Stimulated activated naive CD8-positive, alpha-beta T cell treated with anti-CD3 and anti-CD28 coated beads, Interleukin-15, Interleukin-2, amounts not matched to agents 100 U/mL and 50 U/mL, for 24 hours (primary cell): ENCODE results near the gene PERM1.
A peak's percentile ranks its signal among the peaks of the same experiment; 100 is the strongest.
"Not testable (repeated sequence)": the region's sequence is repeated elsewhere in the genome, so short reads cannot be mapped to it uniquely, and the experiment has no call there.

Source experiments
- ATAC-seq: fragments of 150-1000 bp; cut with Tn5 transposase; one replicate; pipeline ENCODE4 v1.10.0; 2021
- DNase-seq: peaks from one replicate; pipeline ENCODE4 v3.0.0; 2021

Gene PERM1

GRCh38 chr1:947958-948357 is 33.9 kb downstream of the PERM1 start:
- ATAC-seq (no peak), DNase-seq (no peak)

DNA sequence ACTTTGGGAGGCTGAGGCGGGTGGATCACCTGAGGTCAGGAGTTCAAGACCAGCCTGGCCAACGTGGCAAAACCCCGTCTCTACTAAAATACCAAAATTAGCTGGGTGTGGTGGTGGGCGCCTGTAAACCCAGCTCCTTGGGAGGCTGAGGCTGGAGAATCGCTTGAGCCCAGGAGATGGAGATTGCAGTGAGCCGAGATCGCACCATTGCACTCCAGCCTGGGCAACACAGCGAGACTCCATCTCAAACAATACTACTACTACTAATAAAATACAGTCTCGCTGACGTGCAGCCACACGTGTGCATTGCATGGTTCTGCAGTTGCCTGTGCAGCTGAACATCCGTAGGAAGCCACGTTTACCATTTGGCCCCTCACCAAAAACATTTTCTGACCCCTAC is 35.1 kb downstream of the PERM1 start:
- not testable (repeated sequence) for DNase-seq, ATAC-seq

GRCh38 chr1:945688-946556 is 36.0 kb downstream of the PERM1 start:
- ATAC-seq (no peak), DNase-seq (no peak)

DNA sequence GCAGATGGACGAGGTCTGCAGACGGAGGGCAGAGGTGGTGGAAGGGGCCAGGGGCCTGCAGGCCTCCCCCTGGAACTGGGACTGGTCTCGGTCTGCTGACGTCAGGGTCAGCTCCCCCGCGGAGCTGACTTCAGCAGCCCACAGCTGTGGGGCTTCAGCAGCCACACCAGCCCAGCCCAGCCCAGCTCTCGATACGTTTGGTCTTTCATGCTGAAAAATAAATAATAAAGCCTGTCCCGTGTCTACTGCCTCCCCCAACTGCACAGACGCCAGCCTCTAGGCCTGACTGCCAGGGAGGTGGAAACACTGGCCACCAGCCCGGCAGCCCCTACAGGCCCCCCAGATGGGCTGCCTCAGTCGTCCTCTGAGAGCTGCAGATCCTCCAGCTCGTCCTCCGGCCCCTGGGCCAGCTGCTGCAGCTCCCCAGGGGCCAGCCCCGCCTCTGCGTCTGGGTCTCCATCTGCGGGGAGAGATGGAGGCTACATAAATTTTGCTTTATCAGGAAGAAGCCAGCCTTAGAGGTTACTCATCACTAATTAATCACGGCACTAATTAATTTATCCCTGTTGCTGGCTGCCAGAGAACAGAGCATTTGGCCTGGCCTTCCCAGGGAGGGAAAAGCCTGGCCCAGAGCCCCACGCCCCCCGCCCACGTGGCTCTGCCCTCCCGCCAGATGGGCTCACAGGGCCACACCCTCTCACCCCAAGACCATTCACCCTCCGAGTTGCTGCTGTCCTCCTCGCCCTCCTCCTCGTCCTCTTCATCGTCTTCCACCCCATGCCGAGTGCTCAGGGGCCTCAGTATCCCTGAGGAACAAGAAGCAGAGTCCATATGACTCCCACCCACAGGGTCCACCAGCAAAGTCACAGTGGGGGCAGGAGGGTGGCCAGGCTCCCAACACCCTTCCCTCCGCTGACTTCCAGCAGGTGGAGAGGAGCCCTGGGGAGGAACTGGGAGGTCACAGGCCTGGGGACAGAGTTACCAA is 37.3 kb downstream of the PERM1 start:
- DNase-seq = no peak

GRCh38 chr1:943545-944340 is 38.1 kb downstream of the PERM1 start:
- DNase-seq (no peak), ATAC-seq (no peak)

More for the DNA sequence above, 37.3 kb downstream of the PERM1 start:
- no peak for ATAC-seq

DNA sequence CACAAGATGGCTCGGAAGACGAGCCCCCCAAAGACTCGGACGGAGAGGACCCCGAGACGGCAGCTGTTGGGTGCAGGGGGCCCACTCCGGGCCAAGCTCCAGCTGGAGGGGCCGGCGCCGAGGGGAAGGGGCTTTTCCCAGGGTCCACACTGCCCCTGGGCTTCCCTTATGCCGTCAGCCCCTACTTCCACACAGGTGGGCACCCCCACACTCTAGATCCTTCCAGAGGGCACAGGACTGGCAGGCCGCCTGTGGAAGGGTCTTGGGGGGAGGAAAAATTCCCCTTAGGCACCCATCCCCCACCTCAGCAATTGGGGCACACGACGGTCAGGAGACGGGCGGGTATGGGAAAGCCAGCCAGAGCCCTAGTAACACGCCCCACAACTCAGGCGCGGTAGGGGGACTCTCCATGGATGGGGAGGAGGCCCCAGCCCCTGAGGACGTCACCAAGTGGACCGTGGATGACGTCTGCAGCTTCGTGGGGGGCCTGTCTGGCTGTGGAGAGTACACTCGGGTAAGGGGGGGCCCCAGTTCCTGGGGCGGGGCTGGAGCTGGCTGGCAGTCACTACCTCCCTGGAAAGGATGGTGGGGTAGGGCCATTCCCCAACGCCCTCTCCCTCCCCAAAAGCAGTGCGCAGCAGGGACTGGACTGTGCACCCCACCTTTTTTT is 38.9 kb downstream of the PERM1 start:
- DNase-seq (no peak), ATAC-seq (no peak)

DNA sequence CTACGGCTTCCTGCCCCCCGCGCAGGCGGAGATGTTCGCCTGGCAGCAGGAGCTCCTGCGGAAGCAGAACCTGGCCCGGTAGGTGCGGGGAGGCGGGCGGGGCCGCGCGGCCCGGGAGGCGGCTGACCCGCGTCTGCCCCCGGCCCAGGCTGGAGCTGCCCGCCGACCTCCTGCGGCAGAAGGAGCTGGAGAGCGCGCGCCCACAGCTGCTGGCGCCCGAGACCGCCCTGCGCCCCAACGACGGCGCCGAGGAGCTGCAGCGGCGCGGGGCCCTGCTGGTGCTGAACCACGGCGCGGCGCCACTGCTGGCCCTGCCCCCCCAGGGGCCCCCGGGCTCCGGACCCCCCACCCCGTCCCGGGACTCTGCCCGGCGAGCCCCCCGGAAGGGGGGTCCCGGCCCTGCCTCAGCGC is 39.5 kb downstream of the PERM1 start:
- ATAC-seq (no peak), DNase-seq (no peak)

DNA sequence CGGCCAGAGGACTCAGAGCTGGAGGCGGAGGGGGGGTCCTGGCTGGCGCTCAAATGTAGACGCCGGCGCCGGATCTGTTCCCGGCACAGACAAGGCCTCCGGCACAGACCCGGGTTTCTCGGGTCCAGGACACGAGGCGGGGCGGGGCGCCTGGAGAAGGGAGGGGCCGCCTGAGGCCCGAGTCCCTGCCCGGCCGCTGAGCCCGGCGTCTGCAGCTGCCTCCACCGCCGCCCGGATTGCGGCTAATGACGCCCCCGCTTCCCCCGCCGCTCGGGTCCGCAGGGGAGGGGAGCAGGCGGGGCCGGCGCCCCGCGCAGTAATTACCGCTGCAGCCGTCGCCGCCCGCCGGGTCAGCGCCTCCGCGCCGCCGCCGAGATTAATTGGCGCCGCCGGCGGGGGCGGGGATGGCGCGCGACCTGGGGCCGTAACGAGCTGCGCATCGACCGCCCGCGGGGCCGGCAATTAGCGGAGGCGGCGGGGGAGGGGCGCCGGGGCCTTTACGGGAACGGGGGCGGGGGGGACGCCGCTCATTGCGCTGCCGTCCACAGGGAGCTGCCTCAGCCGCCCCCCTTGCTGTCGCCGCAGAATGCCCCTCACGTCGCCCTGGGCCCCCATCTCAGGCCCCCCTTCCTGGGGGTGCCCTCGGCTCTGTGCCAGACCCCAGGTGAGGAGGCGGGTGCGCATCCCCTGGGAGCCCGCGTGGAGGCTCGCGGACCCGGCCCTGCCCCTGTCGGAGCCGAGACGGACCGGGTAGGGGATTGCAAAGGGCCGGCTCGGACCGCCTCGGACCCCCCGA is 40.1 kb downstream of the PERM1 start:
- ATAC-seq = no peak
- DNase-seq = peak; percentile 41

DNA sequence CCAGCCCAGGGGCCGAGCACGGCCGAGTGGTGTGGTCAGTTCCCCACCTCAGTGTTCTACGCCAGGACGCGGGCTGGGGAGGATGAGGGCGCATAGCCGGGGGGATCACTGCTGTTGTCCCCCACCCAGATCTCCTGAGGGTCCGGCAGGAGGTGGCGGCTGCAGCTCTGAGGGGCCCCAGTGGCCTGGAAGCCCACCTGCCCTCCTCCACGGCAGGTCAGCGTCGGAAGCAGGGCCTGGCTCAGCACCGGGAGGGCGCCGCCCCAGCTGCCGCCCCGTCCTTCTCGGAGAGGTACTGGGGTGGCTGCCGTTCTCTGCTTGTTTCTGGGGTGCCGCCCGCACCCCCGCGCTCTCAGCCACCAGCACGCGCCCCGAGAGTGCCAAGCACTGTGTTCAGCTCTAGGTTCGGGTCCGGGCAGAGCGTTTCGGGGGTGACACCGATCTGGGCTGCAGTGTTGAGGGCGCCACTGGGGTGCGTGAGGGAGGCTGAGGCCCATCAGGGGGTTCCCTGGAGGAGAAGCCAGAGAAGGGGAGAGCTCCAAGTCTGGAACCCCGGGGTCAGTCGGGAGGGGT is 40.8 kb downstream of the PERM1 start:
- DNase-seq (no peak), ATAC-seq (no peak)

DNA sequence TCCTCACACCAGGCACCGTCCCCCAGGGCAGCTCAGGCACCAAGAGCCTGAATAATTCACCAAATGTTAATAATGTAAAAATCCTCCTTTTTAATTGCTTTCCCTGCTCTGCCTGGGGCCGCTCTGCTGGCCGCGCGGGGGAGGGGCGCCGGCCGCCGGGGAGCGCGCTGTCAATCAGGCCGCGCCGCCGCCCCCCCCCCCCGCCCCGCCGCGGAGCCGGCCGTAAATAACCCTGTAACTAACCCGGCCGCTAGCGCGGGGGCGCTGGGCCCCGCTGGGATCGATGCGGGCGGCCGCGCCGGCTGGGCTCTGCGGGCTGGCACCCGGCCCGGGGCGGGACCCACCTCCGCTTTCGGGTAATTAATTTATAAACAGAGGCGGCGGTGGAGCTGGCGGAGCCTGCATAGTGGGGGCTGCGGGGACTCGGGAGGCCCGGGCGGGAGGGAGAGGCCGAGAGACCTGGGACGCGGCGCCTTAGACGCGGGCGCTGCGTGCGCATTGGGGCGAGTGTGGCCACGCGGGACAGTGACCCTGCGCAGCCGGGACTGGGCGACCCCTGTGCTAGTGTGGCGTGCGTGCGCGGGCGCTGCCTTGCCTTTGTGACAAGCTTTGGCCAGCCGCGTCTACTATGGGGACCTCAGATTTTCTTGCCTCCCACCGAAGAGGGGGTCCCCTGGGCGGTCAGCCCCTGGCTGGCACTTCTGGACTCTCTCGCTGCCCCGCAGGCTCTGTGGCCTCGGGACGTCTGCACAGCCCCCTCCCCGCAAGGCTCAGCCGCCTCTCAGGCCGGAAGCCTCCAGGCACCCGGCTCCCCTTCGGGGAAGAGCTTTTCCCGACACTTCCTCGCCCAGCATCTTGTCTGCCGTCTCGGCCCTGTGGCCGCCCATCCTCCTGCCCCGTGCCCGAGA is 41.5 kb downstream of the PERM1 start:
- DNase-seq (no peak), ATAC-seq (no peak)

GRCh38 chr1:939511-940106 is 42.3 kb downstream of the PERM1 start:
- DNase-seq (no peak), ATAC-seq (no peak)

DNA sequence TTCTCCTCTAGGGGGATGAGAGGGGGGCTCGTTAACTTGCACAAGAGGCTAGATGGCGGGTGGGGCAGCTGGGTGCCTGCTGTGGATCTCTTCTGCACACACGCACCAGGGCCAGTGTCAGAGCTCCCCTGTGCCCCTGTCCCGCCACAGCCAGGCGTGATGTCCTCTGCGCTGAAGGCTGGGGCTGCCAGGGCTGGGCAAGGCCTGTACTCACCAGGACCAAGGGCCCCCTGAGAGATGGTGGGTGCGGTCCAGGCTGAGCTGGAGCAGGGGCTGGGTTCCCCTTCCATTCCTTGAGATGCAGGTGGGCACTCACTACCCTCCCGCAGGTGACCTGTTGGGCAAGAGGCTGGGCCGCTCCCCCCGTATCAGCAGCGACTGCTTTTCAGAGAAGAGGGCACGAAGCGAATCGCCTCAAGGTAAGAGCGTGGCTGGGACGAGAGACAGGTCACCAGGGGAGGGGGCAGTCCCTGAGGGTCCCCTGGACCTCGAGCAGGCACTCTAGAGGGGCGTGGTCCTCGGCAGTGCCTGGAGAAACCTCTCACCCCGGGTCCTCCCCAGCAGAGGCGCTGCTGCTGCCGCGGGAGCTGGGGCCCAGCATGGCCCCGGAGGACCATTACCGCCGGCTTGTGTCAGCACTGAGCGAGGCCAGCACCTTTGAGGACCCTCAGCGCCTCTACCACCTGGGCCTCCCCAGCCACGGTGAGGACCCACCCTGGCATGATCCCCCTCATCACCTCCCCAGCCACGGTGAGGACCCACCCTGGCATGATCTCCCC is 43.0 kb downstream of the PERM1 start:
- DNase-seq (no peak), ATAC-seq (no peak)

DNA sequence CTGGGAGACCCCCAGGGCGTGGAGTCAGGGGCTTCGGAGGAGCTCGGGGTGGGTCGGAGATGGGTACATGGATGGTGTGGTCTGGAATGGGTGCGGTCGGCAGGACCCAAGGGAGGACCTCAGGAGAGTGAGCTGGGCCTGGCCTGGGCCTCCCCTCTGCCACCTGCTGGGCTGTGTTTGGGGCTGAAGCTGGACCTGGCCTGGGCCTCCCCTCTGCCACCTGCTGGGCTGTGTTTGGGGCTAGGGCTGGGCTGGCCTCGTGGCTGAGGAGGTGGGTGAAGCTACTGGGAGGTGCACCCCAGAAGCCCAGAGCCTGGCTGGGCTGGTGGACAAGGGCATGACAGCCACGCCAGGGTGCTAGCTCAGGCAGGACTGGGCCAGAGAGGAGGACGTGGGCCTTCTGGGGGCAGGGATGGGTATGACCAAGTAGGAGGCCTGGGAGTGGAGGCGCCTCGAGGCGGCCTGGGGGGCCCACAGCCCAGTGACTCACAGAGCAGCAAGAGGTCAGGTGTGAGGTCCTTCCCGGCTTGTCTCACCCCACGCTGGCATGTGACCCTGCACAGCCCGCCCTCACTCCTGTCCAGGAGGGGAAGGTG is 43.7 kb downstream of the PERM1 start:
- ATAC-seq = no peak
- DNase-seq = no peak

DNA sequence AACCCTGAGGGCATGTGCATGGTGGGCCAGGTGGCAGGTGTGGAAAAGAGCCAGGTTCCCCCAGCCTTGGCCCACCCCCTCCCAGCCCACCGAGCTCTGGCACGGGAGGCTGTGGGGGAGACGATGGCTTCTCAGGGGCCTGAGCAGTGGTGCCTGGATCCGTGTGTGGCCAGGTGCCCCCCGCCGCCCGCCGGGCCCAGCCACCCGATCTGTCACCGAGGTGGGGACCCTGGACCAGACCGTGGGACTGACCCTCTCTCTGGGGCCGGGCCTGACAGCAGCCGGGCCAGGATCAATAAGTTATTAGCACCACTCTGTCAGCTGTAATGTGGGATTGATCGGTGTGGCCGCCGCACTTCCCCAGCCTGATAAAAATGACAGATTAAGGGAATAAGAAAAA is 44.4 kb downstream of the PERM1 start:
- DNase-seq (no peak), ATAC-seq (no peak)

- DNase-seq (no peak), ATAC-seq (no peak)
Measured at GRCh38 chr1:936348-937264, 45.3 kb downstream of the PERM1 start.

DNA sequence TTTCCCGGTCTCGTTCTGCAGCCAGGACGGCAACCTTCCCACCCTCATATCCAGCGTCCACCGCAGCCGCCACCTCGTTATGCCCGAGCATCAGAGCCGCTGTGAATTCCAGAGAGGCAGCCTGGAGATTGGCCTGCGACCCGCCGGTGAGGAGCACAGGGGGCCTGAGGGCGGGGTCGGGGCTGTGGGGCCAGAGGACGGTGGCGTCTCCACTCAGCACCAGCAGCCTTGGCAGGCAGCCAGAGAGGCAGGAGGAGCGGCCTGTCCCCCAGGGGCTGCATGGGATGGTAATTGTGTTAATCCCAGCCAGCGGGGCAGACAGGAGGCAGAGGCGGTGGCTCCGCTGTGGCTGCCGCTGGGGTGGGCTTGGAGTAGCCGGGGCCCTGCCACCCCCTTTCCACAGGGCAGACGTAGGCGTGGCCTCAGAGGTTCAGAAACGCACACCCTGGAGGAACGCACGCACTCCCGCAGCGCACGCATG is 46.1 kb downstream of the PERM1 start:
- DNase-seq = no peak
- ATAC-seq = no peak
